Measurements from ENCODE around the gene ATXN7L1.

Gene ATXN7L1

GRCh38 chr7:105807448-105807762, 69.0 kb downstream of the ATXN7L1 start:
- H3K36me3 ChIP-seq (replicated peaks), result no peaks in the 10 kb centered on the region
- no peak overlapping the region for H3K27ac ChIP-seq
- DNase-seq, result no peak
- in situ Hi-C loops (cut with HindIII; ENCODE audit: low pct_ligation_motif_present, low sequenced_read_pairs), result no loop called here
- no peak overlapping the region for H3K4me3 ChIP-seq (ENCODE audit: low read depth, low read length)
- no peak for TF ChIP-seq CTCF (IDR thresholded peaks at IDR 0.05; ENCODE audit: low read depth, low read length, missing control alignments)
- no peaks in the 10 kb centered on the region for H3K27me3 ChIP-seq (replicated peaks)

- in situ Hi-C loops (cut with HindIII; ENCODE audit: low pct_ligation_motif_present, low sequenced_read_pairs), result no loop called here
- no peak for TF ChIP-seq CTCF (IDR thresholded peaks at IDR 0.05; ENCODE audit: low read depth, low read length, missing control alignments)
- DNase-seq, result peak; percentile 74
- H3K27ac ChIP-seq, result peak overlapping the region; percentile 28
- H3K36me3 ChIP-seq (replicated peaks), result no peaks in the 10 kb centered on the region
- no peaks in the 10 kb centered on the region for H3K27me3 ChIP-seq (replicated peaks)
- no peak overlapping the region for H3K4me3 ChIP-seq (ENCODE audit: low read depth, low read length)
Observed at GRCh38 chr7:105806592-105807447, 69.6 kb downstream of the ATXN7L1 start.

GRCh38 chr7:105805447-105806019, 70.9 kb downstream of the ATXN7L1 start:
- Histone ChIP-seq H3K27ac (no peak overlapping the region), H3K4me3 (ENCODE audit: low read depth, low read length) (no peak overlapping the region), H3K36me3 (replicated peaks) (no peaks in the 10 kb centered on the region), H3K27me3 (replicated peaks) (no peaks in the 10 kb centered on the region)
- TF ChIP-seq CTCF (IDR thresholded peaks at IDR 0.05; ENCODE audit: low read depth, low read length, missing control alignments), result no peak
- in situ Hi-C loops (cut with HindIII; ENCODE audit: low pct_ligation_motif_present, low sequenced_read_pairs), result no loop called here
- DNase-seq, result peak; percentile 16

GRCh38 chr7:105803429-105803736, 73.0 kb downstream of the ATXN7L1 start:
- no peak overlapping the region for H3K27ac ChIP-seq
- DNase-seq, result no peak
- in situ Hi-C loops (cut with HindIII; ENCODE audit: low pct_ligation_motif_present, low sequenced_read_pairs), result no loop called here
- no peaks in the 10 kb centered on the region for H3K36me3 ChIP-seq (replicated peaks)
- no peaks in the 10 kb centered on the region for H3K27me3 ChIP-seq (replicated peaks)
- no peak for TF ChIP-seq CTCF (IDR thresholded peaks at IDR 0.05; ENCODE audit: low read depth, low read length, missing control alignments)
- H3K4me3 ChIP-seq (ENCODE audit: low read depth, low read length), result no peak overlapping the region

GRCh38 chr7:105802604-105803428, 73.6 kb downstream of the ATXN7L1 start:
- H3K27me3 ChIP-seq (replicated peaks), result no peaks in the 10 kb centered on the region
- no peak for TF ChIP-seq CTCF (IDR thresholded peaks at IDR 0.05; ENCODE audit: low read depth, low read length, missing control alignments)
- DNase-seq, result no peak
- H3K27ac ChIP-seq, result no peak overlapping the region
- H3K36me3 ChIP-seq (replicated peaks), result no peaks in the 10 kb centered on the region
- in situ Hi-C loops (cut with HindIII; ENCODE audit: low pct_ligation_motif_present, low sequenced_read_pairs), result no loop called here
- no peak overlapping the region for H3K4me3 ChIP-seq (ENCODE audit: low read depth, low read length)
